ENCODE data around the gene HINT3.
A peak's percentile ranks its signal among the peaks of the same experiment; 100 is the strongest.
"Not testable (repeated sequence)": the region's sequence is repeated elsewhere in the genome, so short reads cannot be mapped to it uniquely, and the experiment has no call there.

Gene HINT3

DNA sequence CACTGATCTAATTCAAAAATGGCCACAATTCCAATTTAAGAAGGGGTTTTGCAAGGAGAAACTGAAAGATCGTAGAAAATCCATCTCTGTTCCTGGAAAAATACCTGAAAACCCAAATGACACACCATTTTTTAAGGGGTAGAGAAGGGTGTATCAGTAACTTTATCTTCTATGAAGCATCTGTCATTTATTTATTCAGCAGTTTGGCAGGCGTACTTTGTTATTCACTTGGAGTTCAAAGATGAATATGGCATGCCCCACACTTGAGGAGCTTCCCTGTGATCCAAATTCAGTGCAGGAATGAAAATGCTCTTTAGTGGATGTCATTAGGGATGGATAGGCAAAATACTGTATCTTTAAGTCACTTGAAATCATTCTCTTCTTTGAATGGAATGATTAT lies 7.2 kb downstream of the HINT3 start:
- no peak for DNase-seq

- no peak for DNase-seq
Observed at GRCh38 chr6:125966569-125966968, 10.0 kb downstream of the HINT3 start.

- no peak for DNase-seq
Observed at GRCh38 chr6:125968493-125968892, 11.9 kb downstream of the HINT3 start.

DNA sequence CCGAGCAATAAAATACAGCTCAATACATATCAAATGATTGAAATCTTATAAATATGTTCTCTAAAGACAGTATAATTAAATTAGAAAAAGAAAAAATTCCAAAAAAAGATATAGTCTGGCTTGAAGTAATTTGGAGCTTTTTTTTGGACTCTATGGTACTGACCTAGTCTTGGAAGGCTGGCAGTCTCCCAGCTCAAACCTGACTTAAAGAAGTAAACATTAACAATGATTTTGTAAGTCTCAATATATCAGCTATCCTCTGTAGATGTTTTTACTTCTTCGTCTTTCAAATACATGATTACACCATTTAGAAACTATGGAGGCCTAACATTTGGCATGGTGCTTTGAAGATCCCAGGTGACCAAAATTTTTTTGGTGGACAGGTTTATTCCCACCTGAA lies 14.2 kb downstream of the HINT3 start:
- DNase-seq, result no peak

DNA sequence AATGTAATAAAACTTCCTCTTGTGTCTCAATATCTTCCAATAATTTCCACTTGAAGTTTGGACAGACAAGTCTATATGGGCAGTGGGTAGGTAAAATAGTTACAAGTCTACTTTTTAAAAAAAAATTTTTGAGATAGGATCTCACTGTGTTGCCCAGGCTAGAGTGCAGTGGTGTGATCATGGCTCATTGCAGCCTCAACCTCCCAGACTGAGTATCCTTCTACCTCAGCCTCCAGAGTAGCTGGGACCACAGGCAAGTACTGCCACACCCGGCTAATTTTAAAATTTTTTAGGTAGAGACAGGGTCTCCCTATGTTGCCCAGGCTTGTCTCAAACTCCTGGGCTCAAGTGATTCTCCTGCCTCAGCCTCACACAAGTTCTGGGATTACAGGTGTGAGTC lies 15.9 kb downstream of the HINT3 start:
- DNase-seq, result not testable (repeated sequence)

DNA sequence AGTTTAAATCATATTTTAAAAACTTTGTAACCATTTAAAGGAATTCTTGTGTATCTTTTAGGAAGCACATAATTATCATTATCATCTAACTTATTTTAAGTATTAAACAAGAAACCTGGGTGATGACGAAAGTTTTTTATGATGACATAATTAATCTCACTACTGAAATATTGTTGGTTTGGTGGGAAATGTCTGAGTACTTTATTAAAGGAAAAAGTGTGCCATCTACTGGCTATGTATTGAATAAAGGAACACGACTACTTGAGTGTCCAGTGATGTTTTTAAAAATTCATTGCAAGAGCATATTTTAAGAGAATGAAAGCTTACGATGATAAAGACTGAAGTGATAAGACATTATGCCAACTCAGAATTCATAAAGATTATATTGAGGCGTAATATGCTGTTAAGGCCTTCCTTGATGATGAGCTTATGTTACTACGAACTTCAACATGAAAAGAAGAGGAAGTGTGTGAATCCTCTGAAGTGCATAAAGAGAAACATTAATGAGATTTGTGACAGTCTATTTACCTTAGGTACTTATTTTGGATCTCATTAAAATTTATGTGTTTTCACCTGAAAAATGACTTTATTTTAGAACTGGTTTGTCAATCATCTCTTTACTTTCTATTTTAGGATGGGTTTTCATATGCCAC lies 17.8 kb downstream of the HINT3 start:
- DNase-seq, result peak; percentile 53

DNA sequence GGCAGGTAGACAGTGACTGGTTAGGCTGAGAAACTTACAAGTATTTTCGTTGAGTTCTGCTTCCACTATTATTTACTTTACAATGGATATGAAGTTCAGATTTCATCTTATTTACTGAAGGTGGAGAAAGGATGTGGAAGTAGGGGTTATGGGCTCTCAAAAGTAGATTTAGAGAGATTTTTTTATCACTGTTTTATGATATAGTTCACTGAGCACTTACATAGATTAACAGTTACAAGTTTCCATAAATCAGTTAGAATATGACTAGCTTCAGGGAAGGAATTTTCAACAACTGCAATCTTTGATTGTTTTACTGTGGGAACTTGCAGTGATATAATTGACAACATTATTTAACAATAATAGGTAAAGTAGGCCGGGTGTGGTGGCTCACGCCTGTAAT lies 22.5 kb downstream of the HINT3 start:
- DNase-seq, result no peak

DNA sequence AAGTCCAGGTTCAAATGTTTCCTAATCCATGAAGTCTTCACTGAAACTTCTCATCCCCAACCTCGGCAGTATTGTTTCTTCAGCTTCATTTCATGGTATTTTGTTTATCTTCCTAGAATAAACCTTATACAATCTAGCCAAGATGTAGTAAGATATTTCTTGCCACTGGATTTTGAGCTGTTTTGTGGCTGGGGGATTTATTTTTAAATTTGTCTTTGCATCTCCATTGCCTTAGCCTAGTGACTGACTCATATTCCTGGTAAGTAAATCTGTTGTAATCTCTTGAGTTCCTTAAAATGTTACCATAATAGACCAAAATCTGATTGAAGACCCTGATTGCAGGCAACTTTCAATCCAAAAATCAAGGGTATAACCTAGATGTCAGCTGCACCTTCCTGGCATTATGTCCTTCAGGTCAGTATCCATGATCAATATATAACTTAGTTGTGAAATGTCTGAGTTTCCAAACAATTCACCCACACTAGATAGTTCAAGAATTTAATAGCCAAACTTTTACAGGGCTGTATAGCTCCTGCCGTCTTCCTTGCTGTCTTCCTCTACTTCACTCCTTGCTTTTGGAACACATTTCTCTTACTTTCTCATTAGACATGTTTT lies 25.1 kb downstream of the HINT3 start:
- DNase-seq, result no peak

DNA sequence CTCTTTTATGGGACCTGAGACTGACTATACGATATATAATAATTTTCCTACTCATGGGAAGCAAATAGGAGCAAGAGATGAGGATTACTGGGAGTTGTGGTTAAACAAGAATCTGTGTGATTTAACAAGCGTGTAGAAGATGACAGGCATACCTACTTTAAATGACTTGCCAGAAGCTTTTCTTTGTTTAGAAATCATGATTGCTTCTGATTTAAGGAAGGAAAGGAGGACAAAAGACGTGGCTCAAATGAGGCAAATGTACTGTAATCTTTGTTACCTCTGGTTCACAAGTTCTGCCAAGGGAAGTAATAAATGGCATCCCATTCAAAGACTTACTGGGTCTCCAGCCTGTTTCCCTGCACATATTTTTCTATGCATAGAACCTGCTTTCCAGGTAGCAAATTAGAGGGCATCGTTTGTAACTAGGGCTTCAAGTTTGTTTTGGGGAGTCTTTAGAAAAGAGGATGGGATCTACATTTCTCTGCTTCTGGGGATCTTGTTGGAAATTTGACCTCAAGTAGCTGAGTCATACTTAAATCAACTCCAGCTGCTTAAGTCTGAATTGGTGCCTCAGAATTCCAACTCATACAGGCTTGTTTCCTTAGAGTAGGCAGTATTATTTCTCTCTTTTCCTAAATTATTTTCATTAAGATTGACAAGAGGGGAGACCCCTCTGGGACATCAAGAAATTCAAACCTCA lies 26.8 kb downstream of the HINT3 start:
- no peak for DNase-seq

DNA sequence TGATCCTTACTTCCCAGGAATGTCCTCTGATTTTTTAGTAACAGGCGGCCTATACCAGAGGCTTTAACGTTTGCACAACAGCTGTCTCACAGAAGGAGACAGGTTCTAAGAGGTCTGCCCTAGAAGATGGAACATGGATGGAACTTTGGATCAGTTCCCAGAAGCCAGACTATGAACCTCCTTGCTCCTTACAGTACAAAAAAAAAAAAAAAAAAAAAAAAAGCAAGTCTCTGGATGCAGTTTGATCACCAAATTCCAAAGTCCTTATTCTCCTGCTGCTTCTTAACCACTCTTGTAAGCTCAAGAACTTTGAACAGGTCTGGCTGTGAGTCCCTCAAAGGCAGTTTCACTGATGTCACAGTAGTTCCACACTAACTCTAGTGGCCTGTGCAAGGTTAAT lies 27.7 kb downstream of the HINT3 start:
- no peak for DNase-seq

GRCh38 chr6:125985522-125985921 lies 29.0 kb downstream of the HINT3 start:
- DNase-seq, result no peak

DNA sequence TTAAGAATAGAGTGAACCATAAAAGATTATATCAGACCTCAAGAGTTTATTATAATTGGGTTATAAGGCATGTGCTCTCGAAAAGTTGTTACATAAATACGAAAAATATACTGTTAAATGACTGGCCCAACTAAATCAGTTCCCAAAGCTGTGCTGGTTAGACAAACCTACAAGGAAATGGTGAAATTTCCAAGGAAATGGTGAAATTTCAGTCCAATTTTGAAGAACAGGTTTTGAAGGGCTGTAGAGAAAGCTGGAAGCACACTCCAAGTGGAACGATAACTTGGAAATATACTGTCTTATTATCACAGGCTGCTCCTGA lies 29.4 kb downstream of the HINT3 start:
- no peak for DNase-seq

GRCh38 chr6:125986301-125987025 lies 29.9 kb downstream of the HINT3 start, which contains the start of gene TRMT11:
TSS of gene TRMT11 (plus strand) at chr6:125986540. CDS start at chr6:125986551, 11 bp downstream.
- peak; percentile 92 for DNase-seq

DNA sequence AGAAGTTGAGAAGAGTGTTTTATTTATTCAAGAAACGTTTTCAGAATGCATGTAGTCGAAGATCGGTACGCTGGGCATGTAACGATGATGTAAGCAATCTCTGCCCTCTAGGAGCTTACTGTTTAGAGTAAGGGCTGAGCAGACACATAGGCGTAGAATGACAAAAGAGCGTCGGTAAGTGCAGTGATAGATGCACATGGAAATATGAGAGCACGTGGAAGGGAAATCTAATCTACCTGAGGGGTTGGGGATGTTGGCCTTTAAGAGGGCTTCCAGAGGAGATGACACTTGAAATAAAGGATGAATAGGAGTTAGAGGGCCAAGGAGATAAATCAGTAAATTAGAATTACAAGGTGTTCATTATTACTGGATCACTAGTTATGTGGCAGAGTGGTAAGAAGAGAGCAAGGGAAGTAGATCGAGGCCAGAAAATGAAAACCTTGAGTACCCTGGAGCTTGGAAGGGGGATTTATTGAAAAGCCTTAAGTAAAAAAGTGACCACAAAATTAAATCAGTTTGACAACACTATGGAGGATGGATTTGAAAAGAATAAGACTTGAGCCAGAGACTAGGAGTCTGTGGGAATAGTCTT lies 30.6 kb downstream of the HINT3 start:
- DNase-seq, result no peak

DNA sequence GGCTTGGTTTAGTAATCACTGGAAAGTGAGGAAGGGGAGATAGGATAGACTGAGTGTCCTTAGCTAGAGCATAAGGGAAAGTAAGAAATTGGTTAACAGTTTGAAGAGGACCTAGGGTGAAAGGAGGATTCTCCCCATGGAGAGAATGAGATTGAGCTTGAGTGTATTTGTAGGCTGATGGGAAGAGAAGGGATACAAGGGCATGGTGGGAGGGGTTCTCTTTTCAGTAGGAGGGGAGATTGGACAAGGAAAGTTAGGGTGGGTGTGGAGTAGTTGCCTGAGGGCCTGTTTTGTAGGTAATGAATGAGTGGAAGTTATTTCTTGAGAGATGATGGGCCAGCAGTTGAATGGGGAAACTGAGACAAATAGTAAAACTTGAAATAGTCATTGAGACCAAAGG lies 31.7 kb downstream of the HINT3 start:
- DNase-seq, result no peak

DNA sequence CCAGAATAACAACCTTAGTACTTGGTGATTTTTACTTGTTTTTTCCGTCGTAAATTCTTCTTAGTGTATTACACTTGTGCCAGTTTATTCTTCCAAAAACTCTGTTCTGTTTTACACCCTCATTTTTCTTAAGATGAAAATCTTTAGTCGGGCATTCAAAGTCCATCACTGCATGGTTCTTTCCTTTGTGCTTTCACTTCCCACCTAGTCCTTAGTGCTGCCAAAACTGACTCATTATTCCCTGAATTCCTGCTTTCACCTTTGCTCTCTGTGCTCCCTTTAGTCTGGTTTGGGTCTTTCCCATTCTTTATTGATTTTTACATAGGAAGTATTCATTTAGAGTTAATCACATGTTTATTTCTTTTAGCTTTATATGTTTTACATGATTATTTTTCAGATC lies 33.1 kb downstream of the HINT3 start:
- DNase-seq, result no peak

DNA sequence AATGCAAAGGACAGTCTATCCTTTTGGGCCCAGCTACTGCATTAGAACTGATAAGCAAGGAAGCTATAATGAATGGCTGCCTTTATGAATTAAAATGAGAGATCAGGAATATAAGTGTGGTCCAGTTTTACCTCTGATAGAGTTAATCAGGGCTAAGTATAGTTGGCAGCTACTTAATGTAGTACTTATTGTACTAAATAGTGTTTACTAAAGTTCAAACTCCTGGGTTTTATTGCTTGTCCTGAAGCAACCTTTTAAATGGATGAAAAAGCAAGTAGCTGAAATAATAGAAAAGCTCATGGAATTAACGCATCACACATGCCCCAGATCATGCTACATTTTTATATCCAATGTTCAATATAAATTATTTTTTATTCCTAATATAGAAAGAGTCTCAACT lies 35.1 kb downstream of the HINT3 start:
- no peak for DNase-seq

GRCh38 chr6:125994670-125995488 lies 38.3 kb downstream of the HINT3 start:
- DNase-seq, result no peak

DNA sequence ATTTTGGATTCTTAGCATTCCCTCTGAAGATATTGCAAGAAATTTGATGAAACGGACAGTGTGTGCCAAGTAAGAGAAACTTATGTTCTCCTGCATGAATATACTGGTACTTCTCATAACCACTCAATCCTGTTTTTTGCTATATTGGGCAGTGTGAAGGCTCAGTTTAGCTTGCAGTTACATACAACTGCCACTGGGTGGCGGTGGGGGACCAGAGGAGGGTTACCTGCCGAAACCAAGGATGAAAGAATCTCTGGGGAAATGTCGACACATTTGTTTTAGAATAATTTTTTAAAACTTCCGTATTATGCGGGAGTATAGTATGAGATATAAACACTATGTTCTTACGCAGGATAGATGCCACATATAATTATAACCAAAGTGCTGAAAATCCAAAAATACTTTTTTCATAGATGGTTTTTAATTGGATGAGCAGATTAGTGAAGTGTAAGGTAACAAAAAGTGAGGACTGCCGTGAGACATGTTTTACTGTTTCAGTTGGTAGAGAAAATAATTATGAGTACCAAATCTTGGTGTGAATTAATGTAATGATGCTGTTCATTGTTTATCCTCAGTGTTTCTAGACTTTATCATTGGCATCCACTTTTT lies 39.5 kb downstream of the HINT3 start:
- peak; percentile 67 for DNase-seq

DNA sequence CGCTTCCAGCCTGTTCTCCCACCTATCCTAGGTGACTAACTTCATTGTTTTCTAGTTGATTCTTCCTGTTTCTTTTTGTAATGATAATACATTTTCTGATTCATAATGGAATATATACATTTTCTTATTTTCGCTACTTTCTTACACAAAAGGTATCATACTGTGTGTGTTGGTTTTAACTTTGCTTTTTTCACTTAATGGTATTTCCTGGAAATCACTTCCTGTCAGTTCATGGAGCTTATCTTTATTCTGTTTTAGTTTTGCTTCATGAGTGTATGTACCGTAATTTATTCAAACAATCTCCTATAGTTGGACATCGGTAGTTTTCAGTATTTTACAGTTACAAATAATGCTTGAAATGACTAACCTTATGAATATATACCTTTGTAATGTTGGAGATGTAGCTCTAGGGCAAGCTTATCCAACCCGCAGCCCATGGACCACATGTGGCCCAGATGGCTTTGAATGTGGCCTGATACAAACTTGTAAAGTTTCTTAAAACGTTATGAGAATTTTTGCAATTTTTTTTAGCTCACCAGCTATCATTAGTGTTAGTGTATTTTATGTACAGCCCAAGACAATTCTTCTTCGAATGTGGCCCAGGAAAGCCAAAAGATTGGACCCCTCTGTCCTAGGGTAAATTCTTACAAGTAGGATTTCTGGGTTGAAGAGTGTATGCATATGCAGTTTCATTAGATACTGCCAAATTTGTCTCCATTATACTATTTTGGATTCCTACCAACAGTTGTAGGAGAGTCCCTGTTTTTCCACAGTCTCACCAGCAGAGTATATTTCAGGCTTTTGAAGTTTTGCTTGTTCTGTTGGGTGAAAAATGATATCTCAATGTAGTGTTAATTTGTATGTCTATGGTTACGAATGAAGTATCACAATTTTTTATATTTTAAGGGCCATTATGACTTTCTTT lies 46.4 kb downstream of the HINT3 start:
- no peak for DNase-seq

GRCh38 chr6:126007800-126008199 lies 51.2 kb downstream of the HINT3 start:
- no peak for DNase-seq

All from NCI-H1436 (cell line).